NK-92 (cell line): ENCODE measurements around the gene VEGFA.

Source experiments
- DNase-seq: peaks from one replicate; lab custom pipeline; 2025; ENCODE audit not compliant: unreplicated experiment; lab: John Stamatoyannopoulos, UW

Gene VEGFA

DNA sequence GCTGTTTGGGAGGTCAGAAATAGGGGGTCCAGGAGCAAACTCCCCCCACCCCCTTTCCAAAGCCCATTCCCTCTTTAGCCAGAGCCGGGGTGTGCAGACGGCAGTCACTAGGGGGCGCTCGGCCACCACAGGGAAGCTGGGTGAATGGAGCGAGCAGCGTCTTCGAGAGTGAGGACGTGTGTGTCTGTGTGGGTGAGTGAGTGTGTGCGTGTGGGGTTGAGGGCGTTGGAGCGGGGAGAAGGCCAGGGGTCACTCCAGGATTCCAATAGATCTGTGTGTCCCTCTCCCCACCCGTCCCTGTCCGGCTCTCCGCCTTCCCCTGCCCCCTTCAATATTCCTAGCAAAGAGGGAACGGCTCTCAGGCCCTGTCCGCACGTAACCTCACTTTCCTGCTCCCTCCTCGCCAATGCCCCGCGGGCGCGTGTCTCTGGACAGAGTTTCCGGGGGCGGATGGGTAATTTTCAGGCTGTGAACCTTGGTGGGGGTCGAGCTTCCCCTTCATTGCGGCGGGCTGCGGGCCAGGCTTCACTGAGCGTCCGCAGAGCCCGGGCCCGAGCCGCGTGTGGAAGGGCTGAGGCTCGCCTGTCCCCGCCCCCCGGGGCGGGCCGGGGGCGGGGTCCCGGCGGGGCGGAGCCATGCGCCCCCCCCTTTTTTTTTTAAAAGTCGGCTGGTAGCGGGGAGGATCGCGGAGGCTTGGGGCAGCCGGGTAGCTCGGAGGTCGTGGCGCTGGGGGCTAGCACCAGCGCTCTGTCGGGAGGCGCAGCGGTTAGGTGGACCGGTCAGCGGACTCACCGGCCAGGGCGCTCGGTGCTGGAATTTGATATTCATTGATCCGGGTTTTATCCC is at the start of gene VEGFA:
Gene VEGFA, plus strand, starts transcription at position 686 of the 846 bp plus-strand sequence.
- DNase-seq: peak; percentile 37

DNA sequence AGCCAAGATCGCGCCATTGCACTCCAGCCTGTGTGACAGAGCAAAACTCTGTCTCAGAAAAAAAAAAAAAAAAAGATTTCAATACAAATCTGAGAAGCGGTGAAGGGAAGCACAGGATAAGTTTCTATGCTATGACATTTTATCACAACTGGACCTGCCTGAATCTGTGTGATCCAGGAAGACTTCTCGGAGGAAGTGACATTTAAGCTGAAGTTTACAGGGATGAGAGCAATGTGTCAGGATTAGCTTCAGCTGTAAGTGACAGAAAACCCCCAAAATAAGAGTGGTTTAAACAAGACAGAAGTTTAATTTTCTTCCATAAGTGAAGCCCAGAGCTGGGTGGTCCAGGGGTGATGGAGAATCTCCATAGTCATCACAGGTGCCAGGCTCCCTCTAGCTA is 49.0 kb upstream of the VEGFA start:
- DNase-seq: no peak

DNA sequence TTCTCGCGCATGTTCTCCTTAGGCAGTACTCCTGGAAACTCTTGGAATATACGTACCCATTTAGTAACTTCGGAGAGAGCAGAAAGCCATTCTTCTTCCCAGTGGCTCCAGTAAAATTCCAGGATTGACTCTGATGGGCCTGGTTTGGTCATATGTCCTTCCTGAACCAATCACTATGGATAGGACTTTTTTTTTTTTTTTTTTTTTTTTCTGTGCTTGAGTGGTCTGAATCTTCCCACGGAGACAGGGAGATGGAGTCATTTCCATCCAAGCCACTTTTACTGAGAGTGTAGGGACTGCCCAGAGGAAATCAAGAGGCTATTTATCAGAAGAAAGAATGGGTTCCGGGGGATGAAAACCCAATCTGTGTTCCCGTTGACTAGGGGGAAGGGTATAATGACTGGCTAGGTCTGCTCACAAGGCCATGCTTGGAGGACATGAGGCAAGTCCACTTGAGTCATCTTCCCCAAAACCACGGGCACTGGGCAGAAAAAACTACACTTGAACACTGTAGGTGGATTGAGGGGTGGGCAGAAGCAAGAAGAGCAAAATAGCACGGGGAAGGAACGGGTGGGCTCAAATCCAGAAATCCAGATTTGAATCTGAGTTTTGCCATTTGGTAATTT is 47.0 kb upstream of the VEGFA start:
- DNase-seq: no peak

DNA sequence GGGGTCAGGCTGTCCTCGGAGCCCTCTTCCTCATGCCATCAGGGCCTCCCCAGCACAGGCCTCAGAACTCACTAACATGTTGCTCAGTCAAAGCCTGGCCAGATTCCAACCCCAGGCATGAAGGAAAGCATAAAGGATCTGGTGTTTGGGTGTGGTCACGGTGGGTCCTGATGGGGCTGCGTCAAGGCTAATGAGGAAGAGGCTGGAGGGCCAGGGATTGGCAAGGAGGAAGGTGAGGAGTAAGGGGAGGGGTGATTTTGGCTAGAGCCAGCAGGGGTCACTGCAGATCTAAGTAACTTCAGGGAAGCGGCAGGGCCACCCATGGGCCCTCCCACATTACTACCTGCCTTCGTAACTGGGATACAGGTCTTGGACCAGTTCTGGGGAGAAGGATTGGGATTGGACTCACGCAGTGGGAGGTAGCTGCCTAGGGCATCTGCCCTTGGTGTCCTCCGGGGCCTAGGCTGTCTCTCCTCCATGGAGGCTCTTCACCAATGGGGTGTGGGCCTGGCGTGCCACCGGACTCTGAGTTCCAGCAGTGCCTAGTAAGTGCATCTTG is 46.2 kb upstream of the VEGFA start:
- no peak for DNase-seq

DNA sequence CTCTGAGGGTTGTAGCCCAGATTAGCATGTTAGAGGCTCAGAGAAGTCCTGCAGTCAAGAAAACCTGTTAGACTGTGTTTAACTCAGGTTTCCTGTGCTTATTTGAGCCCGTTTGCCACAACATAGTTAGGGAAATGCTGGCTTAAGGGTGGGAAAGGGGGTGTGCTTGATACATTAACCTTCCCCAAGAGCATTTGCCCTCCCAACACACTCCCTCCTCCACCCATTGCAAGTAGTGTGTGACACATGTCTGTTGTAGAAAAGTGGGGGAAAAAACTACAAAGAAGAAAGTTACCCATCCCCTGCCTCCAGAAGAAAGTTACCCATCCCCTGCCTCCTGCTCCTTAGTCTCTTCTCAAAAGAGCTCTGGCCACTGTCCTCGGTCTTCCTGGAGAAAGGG is 45.7 kb upstream of the VEGFA start:
- DNase-seq: no peak

DNA sequence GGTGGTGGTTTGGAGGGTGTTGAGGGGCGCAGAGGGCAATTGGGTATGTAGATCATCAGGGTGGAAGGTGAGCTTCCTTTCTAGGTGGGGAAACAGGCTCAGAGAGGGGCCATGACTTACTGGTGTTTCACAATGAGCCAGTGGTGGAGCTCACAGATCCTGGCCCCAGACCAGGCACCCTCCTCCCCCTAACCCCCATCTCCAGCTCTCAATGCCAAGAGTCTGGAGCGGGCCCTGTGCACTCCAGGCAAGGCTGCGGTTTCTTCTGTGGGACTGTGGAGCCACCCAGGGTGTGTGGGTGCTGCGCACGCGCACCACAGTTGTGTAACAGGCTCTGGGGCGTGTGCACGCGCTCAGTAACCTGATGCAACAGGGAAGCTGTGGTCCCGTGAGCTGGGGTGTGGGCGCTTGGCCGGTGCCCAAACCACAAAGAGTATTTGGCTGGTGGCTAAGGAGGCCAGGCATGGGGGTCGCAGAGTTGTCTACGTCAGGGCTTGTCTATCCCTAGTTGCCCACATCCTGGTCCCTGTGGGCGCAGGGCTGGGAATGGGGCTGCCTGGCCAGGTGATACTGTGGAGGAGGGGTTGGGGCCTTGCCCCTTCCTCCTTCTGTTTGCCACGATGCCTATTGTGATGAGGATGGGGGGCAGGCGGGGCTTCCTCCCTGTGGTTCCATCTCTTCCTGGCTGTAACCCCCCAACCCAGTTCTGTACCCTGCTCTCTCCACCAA is 44.9 kb upstream of the VEGFA start:
- no peak for DNase-seq

DNA sequence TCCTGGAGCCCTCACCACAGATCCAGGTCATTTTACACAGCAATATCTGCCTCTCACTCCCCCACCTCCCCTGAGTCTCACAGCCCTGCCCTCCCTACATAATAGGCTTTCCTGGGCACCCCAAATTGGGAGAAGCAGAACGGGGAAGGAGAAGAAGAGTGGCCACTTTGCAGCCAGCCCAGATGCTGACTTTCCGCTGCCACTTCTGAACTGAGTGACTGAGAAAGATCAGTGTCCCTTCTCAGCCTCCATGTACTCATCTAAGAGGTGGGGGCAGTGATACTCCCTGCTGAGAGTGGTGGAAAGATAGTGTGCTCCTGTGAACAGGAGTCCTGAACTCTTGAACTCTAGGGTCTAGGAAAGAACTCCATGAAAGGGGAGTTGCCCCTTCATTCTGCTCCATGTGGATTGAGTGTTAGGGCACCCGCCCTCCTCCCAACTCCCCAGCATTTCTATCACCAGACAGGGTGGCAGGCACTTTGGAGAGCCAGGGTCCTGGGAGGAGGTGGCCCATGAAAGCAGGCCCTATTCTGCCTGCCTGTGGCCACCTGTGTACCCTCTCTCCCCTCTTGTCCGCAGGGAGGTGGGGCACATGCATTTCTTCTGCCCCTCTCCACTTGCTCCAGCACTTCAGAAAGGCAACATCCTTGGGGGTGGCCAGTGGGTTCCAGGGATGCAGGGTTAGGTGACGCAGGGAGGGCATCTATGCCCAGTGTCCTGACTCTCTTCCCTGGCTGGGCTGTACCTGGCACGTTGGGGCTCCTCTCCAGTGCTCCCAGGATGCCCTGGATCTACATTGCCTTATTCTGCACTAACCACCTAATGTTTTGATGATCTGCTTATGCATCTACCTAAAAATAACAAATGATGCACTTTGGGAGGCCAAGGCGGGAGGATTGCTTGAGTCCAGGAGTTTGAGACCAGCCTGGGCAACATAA is 44.1 kb upstream of the VEGFA start:
- no peak for DNase-seq

DNA sequence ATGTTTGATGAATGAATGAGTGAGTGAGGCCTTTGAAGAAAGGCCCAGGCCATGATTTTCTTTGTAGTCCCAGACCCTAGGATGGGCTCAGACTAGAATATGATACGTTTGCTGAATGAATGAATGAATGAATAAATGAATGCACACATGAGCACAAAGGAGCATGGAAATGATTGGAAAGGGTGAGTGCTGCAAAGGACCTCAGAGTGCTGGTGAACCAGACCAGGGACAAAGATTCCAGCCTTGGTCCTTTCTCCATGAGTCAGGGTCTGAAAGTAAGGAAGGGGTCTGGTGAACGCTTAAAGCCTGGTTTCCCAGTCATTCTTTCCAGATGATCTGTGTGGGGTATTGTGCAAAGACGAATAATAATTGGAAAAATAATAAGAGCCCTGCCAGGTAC is 42.4 kb upstream of the VEGFA start:
- no peak for DNase-seq

DNA sequence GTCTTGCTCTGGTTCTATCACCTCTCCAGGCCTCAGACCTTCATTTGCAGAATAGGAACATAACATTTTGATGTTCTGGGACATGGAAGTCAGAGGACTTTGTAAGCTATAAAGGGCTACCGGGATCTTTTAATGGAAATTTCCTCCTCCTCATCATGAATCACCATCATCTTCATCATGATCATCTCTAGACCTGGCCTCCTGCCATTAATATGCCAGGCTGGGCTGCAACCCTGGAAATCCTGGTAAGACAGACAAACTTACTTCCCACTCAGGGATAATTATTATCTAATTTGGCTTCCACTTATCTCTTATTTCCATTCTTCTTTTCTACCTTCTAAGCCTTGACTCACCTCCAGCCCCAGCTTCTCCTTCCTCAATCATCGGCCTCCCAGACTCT is 41.4 kb upstream of the VEGFA start:
- no peak for DNase-seq

DNA sequence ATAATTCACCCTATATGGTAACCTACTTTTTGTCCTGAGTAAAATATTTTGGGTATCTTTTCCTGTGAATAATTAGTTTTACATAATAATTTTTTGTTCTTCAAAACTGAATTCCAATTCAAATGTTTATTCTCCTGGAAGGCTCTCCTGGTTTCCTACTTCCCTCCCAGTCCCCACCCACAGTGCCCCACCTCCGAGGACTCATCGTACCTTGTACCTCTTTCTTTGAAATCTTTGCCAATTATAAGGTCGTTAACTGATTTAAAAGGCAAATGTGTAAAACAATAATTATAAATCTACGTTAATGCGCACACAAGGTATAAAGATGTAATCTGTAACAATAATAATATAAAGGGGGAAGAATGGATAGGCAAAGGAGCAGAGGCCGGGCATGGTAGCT is 40.5 kb upstream of the VEGFA start:
- no peak for DNase-seq

DNA sequence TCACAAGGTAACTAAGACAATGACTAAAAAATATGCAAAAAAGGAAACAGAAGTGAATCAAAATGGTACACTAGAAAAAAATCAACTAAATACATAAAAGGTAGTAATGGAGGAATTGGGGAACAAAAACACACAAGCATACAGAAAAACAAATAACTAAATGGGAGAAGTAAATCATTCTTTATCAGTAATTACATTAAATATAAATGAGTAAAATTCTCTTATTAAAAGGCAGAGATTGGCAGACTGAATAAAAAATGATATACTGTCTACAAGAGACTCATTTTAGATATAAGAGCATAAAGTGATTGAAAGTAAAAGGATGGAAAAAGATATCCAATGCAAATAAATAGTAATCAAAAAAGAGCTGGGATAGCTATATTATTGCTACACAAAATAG is 39.4 kb upstream of the VEGFA start:
- DNase-seq: no peak

DNA sequence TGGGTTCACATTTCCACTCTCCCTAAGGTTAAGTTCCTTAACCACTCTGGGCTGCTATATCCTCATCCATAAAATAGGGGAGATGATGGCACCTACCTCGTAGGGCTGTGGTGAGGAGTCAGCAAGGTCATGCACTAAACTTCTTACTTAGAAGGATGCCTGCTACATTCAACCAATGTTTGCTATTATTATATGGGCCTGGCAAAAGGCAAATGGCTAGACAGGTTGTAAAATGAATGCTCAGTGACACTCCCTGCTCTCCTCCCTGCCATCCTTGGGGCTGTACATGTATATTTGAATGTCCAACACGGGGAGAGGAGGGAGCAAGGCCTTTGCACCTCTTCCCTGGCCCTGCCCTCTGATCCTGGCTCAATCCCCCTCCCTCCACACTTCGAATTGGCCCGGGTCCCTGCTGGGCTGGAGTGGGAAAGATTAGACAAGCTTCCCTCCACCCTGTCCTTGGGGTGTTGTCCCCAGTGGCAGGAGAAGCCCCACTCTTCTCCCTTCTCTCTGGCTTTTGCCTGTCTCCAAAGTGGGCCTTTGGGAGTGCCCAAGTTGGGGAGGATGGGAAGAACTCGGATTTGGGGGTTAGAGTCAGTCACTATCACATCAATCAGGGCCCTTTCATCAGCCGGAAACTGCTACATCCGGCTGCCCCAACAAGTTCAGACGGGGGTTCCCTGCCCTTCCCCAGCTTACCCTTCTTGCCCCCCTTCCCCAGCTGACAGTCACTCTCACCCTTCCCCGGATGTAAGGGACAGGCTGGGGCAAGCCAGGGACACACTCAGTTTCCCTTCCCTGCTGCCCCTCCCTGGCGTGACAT is 36.3 kb upstream of the VEGFA start:
- no peak for DNase-seq

DNA sequence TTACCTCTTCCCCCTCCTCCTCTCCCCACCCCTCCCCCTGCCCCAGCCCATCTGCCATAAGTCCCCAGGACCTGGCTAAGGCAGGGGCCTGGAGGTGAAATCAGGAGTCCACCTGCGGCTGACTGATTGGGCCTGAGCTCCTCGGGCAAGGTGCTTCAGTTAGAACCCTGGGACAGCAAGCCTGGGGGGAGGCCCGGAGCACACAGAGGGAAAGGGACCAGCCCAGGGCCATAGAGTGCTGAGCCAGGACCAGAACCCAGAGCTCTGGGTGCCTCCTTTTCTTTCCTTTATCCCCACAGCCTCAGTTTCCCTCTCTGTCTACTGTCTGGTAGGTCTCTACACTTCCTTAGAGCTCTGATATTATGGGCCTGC is 35.7 kb upstream of the VEGFA start:
- no peak for DNase-seq

DNA sequence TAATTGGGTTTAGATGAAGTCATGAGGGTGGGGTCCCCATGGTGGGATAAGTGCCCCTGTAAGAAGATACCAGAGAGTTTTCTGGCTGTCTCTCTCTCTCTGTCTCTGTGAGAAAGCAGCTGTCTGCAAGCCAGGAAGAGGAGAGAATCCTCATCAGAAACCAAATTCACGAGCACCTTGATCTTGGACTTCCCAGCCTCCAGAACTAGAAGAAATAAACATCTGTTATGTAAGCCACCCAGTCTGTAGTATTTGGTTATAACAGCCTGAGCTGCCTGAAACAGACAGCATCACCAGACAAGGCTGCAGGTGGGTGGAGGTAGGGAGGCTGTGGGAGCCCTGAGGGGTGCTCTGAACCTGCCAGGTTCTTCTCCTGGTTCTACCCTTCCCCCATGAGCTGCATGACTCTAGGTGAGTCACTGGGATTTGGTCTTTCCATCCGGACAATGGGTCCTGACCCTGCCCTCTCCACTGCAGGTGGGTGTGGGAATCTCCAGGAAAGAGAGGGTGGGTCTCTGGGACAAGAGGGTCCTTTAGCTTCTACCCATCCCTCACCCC is 34.3 kb upstream of the VEGFA start:
- DNase-seq: no peak

DNA sequence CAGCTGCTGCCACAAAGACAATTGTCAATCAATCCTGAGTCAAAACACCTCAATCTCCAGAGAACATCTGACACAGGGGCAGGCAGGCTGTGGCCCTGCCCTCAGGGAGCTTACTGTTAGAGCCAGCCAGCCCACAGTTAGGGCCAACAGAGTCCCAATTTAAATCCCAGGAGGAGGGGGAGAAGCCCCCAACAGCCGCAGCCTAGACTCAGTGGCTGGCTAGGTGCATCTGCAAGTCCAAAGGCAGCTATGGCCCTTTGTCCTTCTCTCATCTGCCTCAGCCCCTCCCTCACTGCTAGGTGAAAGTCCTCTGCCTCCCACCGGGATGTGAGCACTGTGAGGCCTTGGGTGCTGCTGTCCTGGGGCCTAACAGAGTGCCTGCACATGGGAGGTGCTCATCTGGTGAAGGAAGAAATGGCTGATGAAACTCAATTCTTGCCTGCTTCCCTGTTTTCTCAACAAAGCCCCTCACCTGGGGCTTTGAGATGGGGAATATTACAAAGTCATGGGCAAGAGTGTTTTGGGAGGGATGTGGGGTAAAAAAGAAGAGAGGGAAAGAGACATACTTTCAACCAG is 33.7 kb upstream of the VEGFA start:
- DNase-seq: no peak

DNA sequence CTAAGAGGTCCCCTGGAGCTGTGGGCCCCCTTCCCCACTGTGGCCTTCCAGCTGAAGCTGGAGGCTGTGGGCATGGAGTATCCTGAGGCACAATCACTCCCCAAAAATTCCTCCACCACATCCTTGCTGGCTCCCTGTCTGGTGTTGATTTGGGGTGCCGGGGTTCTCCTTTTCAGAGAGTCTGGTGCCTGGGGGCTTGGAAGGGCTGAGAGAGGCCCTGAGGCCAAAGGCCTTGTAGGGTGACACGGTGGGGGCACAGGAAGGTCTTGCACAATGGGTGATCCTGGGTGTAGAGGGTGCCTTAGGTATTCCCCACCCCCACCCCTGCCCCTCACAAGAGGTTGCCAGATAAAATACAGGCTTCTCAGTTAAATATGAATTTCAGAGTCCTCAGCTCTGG is 33.2 kb upstream of the VEGFA start:
- DNase-seq: no peak

DNA sequence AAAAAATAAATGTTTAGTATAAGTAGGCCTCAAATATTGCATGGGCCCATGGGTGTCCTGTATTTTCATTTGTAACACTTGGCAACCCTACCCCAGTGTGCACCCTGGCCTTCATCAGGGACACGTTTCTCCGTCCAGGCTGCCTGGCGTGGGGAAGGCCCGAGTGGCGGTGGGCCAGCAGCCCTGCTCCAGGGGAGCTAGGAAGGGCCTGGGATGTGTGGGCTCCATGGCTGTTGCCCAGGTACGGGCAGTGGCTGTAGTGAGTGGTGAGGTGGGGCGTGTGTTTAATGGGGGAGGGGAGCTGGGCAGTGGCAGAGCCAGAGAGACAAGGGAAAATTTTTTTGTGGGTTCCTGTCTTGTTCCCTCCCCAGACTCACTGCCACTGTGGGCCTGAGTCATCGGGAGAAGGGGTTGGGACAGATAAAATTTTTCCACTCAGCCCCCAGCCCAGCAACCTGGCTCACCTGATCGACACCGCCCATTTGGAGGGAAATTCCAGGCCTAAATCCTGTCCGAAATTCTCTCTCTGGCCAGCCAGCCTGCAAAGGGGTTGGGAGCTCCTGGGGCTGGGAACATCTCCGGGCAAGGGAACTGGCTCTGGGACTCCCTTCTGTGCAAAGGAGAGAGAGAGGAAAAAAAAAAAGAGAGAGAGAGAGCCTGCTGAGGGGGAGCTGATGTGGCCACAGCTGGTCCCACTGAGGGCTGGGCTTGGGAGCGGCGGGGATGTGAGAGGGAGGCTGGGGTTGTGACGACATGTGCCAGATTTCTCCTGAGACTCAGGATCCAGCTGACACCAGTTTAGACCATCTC is 32.5 kb upstream of the VEGFA start:
- no peak for DNase-seq

DNA sequence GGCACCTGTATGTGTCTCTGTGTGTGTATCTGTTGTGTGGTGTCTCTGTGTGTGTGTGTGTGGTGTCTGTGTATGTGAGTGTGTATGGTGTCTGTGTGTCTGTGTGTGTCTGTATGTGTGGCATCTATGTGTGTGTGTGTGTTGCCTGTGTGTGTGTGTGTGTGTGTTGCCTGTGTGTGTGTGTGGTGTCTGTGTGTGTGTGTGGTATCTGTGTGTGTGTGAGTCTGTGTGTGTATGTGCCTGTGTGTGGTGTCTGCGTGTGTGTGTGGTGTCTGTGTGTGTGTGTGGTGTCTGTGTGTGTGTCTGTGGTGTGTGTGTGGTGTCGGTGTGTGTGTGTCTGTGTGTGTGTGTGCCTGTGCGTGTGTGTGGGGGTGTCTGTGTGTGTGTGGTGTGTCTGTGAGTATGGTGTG is 31.7 kb upstream of the VEGFA start:
- no peak for DNase-seq
